IMR-90 (cell line): ENCODE results near the gene HOXD9.

ENCODE experiments used
- CEBPB ChIP-seq: IDR thresholded peaks from 2 replicates; pipeline ENCODE4 v1.6.1; 2012; ENCODE audit warnings: low read depth, low read length, improper control_type of control experiment
- CHD1 ChIP-seq: IDR thresholded peaks from 2 replicates; pipeline ENCODE4 v1.6.1; 2012; ENCODE audit warnings: low read depth, low read length, improper control_type of control experiment
- FOS ChIP-seq: fragments of 150-350 bp; IDR thresholded peaks from 2 replicates; pipeline ENCODE4 v1.6.1; 2016; ENCODE audit warnings: low read depth, low read length
- MAFK ChIP-seq: IDR thresholded peaks from 2 replicates; pipeline ENCODE4 v1.6.1; 2012; ENCODE audit warnings: low read depth, low read length, improper control_type of control experiment
- MAZ ChIP-seq: IDR thresholded peaks from 2 replicates; pipeline ENCODE4 v1.6.1; 2012; ENCODE audit warnings: low read depth, mild to moderate bottlenecking, low read length, improper control_type of control experiment, moderate library complexity, borderline replicate concordance
- MXI1 ChIP-seq: IDR thresholded peaks from 2 replicates; pipeline ENCODE4 v1.6.1; 2012; ENCODE audit warnings: low read depth, mild to moderate bottlenecking, low read length, moderate library complexity, borderline replicate concordance
- POLR2A ChIP-seq: IDR thresholded peaks from 2 replicates; pipeline ENCODE4 v1.6.1; 2012; ENCODE audit warnings: mild to moderate bottlenecking, low read depth, low read length
- RAD21 ChIP-seq: IDR thresholded peaks from 2 replicates; pipeline ENCODE4 v1.6.1; 2012; ENCODE audit warnings: low read length, improper control_type of control experiment
- RCOR1 ChIP-seq: IDR thresholded peaks from 2 replicates; pipeline ENCODE4 v1.6.1; 2012; ENCODE audit warnings: mild to moderate bottlenecking, low read length, improper control_type of control experiment; ENCODE audit not compliant: insufficient replicate concordance
- RFX5 ChIP-seq: IDR thresholded peaks from 2 replicates; pipeline ENCODE4 v1.8.0; 2012; ENCODE audit warnings: low read depth, mild to moderate bottlenecking, low read length, moderate library complexity
- TF ChIP-seq, protein P1 (sequence below): conservative IDR thresholded peaks from 2 replicates; pipeline ENCODE4 v1.5.1; 2012; ENCODE audit warnings: mild to moderate bottlenecking, low read depth, low read length, improper control_type of control experiment

DNA sequence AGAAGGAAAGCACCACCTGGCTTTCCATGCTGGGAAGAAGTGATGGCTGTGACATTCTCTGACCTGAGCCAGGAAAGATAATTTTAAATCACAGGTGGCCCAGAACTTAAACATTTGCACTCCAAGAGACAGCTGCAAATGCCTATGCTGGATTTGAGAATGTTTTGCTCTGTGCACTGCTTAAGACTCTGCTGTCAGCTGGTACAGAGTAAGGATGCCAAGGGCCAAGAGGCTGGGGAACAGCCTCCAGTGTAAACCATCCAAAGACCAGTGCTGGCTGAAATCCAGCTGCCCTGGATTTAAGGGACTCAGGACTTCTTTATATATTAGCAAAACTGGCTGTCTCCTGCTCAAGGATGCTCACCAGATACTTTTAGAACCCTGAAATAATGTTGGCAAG is 10.9 kb downstream of the HOXD9 start:
- TF ChIP-seq, protein P1, sequence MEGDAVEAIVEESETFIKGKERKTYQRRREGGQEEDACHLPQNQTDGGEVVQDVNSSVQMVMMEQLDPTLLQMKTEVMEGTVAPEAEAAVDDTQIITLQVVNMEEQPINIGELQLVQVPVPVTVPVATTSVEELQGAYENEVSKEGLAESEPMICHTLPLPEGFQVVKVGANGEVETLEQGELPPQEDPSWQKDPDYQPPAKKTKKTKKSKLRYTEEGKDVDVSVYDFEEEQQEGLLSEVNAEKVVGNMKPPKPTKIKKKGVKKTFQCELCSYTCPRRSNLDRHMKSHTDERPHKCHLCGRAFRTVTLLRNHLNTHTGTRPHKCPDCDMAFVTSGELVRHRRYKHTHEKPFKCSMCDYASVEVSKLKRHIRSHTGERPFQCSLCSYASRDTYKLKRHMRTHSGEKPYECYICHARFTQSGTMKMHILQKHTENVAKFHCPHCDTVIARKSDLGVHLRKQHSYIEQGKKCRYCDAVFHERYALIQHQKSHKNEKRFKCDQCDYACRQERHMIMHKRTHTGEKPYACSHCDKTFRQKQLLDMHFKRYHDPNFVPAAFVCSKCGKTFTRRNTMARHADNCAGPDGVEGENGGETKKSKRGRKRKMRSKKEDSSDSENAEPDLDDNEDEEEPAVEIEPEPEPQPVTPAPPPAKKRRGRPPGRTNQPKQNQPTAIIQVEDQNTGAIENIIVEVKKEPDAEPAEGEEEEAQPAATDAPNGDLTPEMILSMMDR = no peak
- no peak for TF ChIP-seq MXI1
- TF ChIP-seq MAZ = no peak
- TF ChIP-seq POLR2A = no peak
- TF ChIP-seq CHD1 = no peak
- TF ChIP-seq FOS = no peak
- TF ChIP-seq RFX5 = no peak
- no peak for TF ChIP-seq RCOR1
- TF ChIP-seq CEBPB = no peak
- TF ChIP-seq MAFK = no peak
- TF ChIP-seq RAD21 = no peak
